GM12864 (cell line): ENCODE results near the gene TBCK.

Experiments used
- DNase-seq: peaks from one replicate; pipeline ENCODE4 v3.0.0-alpha.2; 2011; ENCODE audit warnings: low read depth
- H3K4me3 ChIP-seq: 2 replicates; pipeline ENCODE4 v1.5.1; 2011; ENCODE audit warnings: mild to moderate bottlenecking, low read depth, low read length, control low read depth
- TF ChIP-seq, protein P1 (sequence below): IDR thresholded peaks from 2 replicates; pipeline ENCODE4 v1.5.1; 2011; ENCODE audit warnings: low read depth, mild to moderate bottlenecking, moderate library complexity, low read length, control low read depth, inconsistent platforms; ENCODE audit errors: missing control alignments

The TBCK gene

DNA sequence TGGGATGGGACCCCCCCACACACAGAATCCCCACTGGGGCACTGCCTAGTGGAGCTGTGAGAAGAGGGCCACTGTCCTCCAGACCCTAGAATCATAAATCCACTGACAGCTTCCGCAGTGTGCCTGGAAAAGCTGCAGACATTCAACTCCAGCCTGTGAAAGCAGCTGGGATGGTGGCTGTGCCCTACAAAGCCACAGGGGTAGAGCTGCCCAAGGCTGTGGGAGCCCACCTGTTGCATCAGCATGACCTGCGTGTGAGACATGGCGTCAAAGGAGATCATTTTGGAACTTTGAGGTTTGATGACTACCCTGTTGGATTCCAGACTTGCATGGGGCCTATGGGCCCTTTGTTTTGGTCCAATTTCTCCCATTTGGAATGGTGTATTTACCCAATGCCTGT lies 22.7 kb upstream of the TBCK start:
- no peak for DNase-seq
- TF ChIP-seq, protein P1, sequence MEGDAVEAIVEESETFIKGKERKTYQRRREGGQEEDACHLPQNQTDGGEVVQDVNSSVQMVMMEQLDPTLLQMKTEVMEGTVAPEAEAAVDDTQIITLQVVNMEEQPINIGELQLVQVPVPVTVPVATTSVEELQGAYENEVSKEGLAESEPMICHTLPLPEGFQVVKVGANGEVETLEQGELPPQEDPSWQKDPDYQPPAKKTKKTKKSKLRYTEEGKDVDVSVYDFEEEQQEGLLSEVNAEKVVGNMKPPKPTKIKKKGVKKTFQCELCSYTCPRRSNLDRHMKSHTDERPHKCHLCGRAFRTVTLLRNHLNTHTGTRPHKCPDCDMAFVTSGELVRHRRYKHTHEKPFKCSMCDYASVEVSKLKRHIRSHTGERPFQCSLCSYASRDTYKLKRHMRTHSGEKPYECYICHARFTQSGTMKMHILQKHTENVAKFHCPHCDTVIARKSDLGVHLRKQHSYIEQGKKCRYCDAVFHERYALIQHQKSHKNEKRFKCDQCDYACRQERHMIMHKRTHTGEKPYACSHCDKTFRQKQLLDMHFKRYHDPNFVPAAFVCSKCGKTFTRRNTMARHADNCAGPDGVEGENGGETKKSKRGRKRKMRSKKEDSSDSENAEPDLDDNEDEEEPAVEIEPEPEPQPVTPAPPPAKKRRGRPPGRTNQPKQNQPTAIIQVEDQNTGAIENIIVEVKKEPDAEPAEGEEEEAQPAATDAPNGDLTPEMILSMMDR = no peak
- no peak overlapping the region for H3K4me3 ChIP-seq

DNA sequence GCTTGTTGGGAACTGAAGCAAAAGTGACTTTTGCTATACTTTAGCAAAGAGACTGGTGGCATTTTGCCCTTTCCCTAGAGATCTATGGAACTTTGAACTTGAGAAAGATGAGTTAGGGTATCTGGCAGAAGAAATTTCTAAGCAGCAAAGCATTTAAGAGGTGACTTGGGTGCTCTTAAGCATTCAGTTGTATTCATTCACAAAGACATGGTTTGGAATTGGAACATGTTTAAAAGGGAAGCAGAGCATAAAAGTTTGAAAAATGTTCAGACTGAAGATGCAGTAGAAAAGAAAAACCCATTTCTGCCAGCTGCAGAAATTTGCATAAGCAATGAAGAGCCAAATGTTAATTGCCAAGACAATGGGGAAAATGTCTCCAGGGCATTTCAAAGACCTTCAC lies 21.9 kb upstream of the TBCK start:
- TF ChIP-seq, protein P1 = no peak
- no peak overlapping the region for H3K4me3 ChIP-seq
- DNase-seq = no peak

DNA sequence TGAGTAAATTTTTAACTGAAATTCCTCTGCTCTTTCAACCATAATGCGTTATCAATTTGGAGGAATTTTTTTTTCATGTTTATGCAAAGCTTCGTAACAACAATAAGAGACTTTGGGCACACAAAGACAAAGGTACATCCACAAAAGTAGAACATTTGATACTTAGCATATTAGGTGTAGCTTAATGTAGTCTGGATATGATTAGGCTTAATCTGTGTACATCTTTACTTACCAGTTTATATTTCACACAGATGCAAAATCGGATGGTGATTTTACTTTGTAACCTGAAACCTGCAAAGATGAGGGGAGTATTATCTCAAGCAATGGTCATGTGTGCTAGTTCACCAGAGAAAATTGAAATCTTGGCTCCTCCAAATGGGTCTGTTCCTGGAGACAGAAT lies 20.6 kb upstream of the TBCK start:
- TF ChIP-seq, protein P1 = no peak
- H3K4me3 ChIP-seq = no peak overlapping the region
- no peak for DNase-seq

DNA sequence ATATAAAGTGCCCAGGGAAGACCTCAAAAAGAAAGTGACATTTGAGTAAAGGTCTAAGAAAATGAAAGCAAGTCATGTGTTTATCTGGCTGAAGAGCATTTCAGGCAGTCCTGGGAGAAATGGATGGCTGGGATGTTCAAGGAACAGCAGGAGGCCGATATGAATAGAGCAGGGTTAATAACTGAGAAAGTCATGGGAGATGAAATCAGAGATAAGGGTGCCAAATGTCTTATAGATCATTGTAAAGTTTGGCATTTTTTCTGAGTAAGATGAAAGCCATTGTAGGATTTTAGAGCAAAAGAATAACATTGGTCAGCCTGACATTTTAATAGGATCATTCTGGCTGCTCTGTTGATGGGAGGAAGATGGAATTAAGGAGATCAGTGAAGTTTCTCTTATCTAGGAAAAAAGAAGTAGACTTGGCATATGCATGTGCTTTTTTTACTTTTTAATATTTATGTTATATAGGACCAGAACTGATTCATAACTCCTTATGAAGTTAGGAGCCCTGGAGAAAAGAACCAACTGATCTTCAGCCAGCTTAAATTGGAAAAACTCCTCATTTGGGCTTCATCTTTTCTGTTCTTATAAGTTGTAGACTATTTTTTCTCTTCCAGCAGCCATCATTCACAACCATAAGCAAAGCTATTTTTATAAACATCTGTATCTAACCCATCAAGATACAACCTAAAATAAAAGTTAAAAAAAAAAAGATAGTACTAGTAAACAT lies 18.9 kb upstream of the TBCK start:
- TF ChIP-seq, protein P1 = no peak

DNA sequence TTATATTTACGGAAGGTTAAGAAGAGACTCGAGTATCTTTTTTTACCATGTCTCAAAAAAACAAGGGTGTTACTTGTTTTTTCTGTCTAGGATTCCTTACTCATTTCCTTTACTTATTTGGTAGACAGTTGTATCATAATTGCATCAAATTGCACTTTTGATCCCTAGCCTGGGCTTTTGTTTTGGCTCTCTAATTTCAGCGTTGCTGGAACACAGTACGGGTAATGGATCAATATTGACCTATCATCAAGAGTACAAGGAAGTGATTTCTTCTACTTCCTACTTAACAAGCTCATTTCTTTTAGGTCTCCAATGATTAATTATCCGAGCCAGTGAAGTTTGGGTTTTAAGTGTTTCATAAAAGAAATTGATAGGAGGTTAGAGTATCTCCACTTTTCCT lies 17.2 kb upstream of the TBCK start:
- TF ChIP-seq, protein P1 = no peak
- DNase-seq = no peak
- H3K4me3 ChIP-seq = no peak overlapping the region

More for the DNA sequence above, 18.9 kb upstream of the TBCK start:
- no peak for DNase-seq
- no peak overlapping the region for H3K4me3 ChIP-seq

DNA sequence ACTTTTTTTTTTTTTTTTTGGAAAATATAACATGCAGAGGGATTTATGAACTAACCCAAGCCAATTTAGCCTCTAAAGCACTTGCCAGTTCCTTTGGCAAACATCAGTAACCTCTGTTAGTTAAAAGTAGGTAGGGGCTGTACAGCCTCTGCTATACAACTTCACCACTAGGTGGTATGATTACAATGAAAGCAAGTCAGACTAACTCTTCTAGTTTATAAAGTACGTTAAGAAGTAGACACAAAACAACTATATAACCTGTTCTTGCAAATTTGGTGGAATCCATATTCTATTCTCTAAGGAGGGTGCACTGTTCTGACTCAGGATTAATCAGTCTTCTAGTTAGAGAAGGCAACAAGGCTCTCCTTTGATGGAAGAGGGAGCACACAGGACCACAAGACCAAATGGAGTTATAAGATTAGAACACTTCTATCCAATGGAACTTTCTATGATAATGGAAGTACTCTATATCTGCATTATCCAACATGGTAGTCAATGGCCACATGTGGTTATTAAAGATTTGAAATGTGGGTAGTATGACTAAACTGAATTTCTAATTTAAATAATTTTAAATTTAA lies 13.1 kb upstream of the TBCK start:
- no peak for DNase-seq
- TF ChIP-seq, protein P1 = peak; percentile 67
- no peak overlapping the region for H3K4me3 ChIP-seq

DNA sequence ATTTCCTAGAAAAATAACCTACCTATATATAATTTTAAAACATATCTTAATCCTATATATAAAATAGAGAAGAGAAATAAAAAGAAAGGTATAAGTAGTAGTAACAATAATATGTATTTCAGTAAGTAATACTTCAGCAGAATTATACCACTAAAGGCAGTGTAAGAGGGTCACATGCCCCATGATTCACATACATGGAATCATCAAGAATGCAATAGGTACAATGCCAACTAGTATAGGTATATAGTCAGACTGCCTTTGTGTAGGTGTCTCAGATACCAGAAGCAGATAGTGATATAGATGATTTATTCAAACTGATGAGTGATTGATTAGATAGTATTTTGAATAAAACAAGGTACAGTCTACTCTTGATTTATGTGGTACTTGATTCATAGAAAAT lies 9.8 kb upstream of the TBCK start:
- TF ChIP-seq, protein P1 = no peak
- DNase-seq = no peak
- H3K4me3 ChIP-seq = no peak overlapping the region
